Panc1 (cell line): Measurements from ENCODE around the gene SOX18. TPM values are rescaled to one million over a fixed set of nuclear protein-coding genes. Genes with fewer than 3 reads are reported as not detected.

Experiments
- ATAC-seq: fragments of 200-7000 bp; cut with Tn5 transposase; 2 replicates; pipeline ENCODE4 v1.9.1; 2020; ENCODE audit warnings: mild to moderate bottlenecking, moderate library complexity
- BruUV-seq: library from RNA; stranded (reverse); fragments of 400-500 nt; replicated peaks from 2 replicates; lab custom pipeline; 2021; lab: Mats Ljungman, UMichigan
- CTCF ChIA-PET: fragments of 300-600 bp; sonication (Branson Sonifier 250); formaldehyde crosslinking; loops from one replicate; lab custom pipeline; 2022; ENCODE audit warnings: antibody characterized with exemption; lab: Charles Lee
- POLR2A ChIA-PET: fragments of 300-600 bp; sonication (Branson Sonifier 250); formaldehyde crosslinking; loops from one replicate; lab custom pipeline; 2022; ENCODE audit warnings: antibody characterized with exemption; lab: Charles Lee
- DNase-seq: peaks from one replicate; pipeline ENCODE4 v3.0.0-alpha.2; 2010; ENCODE audit warnings: low read depth, low spot score
- H3K27ac ChIP-seq: 2 replicates; pipeline ENCODE4 v1.5.1; 2011; ENCODE audit warnings: mild to moderate bottlenecking, low read length, inconsistent platforms
- H3K27me3 ChIP-seq: fragments of 200-500 bp; sonication (Bioruptor generic); 2 replicates; pipeline ENCODE4 v1.6.0; 2014; ENCODE audit warnings: low read length, inconsistent platforms; ENCODE audit not compliant: control insufficient read depth, insufficient read depth
- H3K36me3 ChIP-seq: fragments of 200-500 bp; sonication (Bioruptor generic); 2 replicates; pipeline ENCODE4 v1.5.1; 2014; ENCODE audit warnings: inconsistent platforms, mild to moderate bottlenecking, low read length, moderate library complexity; ENCODE audit not compliant: control insufficient read depth, insufficient read depth
- H3K4me1 ChIP-seq: 2 replicates; pipeline ENCODE4 v1.5.1; 2011; ENCODE audit warnings: inconsistent platforms, mild to moderate bottlenecking, low read length, moderate library complexity; ENCODE audit not compliant: control insufficient read depth, insufficient read depth
- H3K4me3 ChIP-seq, 2 experiments: 2 replicates each; pipeline ENCODE4 v1.5.1; 2011 to 2012; ENCODE audit warnings: low read depth in 2 of 2, low read length in 2 of 2, mild to moderate bottlenecking in 2 of 2, inconsistent platforms in 1 of 2, moderate library complexity in 1 of 2
- H3K9me3 ChIP-seq: fragments of 200-500 bp; sonication (Bioruptor generic); 2 replicates; pipeline ENCODE4 v1.5.1; 2014; ENCODE audit warnings: low read depth, mild to moderate bottlenecking, inconsistent platforms, low read length, moderate library complexity; ENCODE audit not compliant: control insufficient read depth, insufficient read depth
- POLR2AphosphoS5 ChIP-seq: IDR thresholded peaks from 2 replicates; pipeline ENCODE4 v1.6.1; 2012; ENCODE audit warnings: mild to moderate bottlenecking, low read depth, low read length, moderate library complexity
- SIN3A ChIP-seq: IDR thresholded peaks from 2 replicates; pipeline ENCODE4 v1.6.1; 2012; ENCODE audit warnings: low read depth, mild to moderate bottlenecking, low read length, moderate library complexity, borderline replicate concordance; ENCODE audit not compliant: insufficient read depth
- TCF7L2 ChIP-seq: IDR thresholded peaks from 2 replicates; pipeline ENCODE4 v1.6.1; 2011; ENCODE audit warnings: mild to moderate bottlenecking, low read depth, low read length, inconsistent platforms
- in situ Hi-C: cut with HindIII; loops from 2 replicates; pipeline ENCODE4 v1.10.0; 2016; ENCODE audit warnings: low sequenced_read_pairs, low pct_unique_long_range_greater_than_20kb
- intact Hi-C: fragments of 100-400 bp; cut with micrococcal nuclease; formaldehyde crosslinking; loops from one replicate; pipeline ENCODE4 v1.10.0; 2022; ENCODE audit not compliant: unreplicated experiment
- total RNA-seq: library from RNA; stranded (reverse); gene quantifications from one replicate; pipeline ENCODE4 v1.2.1, GENCODE V29; 2021; ENCODE audit not compliant: unreplicated experiment
- TF ChIP-seq, protein P1 (sequence below): fragments of 450-650 bp; IDR thresholded peaks from 2 replicates; pipeline ENCODE4 v1.5.1; 2017; ENCODE audit warnings: mild to moderate bottlenecking
- TF ChIP-seq, protein P2 (sequence below), 2 experiments: IDR thresholded peaks; 2 replicates each; pipeline ENCODE4 v1.6.1; 2011 to 2012; ENCODE audit warnings: low read depth in 2 of 2, control low read depth in 1 of 2, low read length in 1 of 2, mild to moderate bottlenecking in 1 of 2, moderate library complexity in 1 of 2; ENCODE audit not compliant: insufficient read depth in 1 of 2

Gene SOX18
- total RNA-seq, 1 experiment from 2014 or later = 18.7 TPM

DNA sequence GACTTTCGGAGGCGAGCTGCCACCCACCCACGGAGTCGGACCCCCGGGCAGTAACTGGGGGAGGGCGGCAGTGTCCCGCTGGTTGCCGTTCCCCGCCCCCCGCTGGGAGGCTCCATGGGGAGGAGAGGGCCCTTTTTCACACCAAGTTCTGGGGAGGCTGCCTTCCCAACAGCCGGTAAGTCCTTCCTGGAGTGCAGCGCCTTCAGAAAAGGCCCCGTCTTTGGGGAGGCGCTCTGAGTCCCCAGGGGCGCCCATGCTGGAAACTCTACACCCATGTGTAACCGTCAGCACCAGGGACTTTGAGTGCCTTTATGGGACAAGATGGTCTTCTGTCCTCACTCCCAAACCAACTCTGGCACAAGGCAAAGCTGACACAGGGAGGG lies 430 bp upstream of the SOX18 start:
- H3K4me1 ChIP-seq = peaks cover 55% of the 10 kb centered on the region
- ChIA-PET CTCF (interaction anchor here (1.1 to 1.4 kb wide), 2 partner anchors 10 to 21 kb away, joined by 3 to 11 read pairs; no protein-coding TSS in a partner anchor), POLR2A (no interaction called here)
- H3K9me3 ChIP-seq = no peaks in the 10 kb centered on the region
- in situ Hi-C loops (no loop called here), intact Hi-C loops (no loop called here)
- peak overlapping the region; percentile 84 for H3K27ac ChIP-seq
- peak overlapping the region; percentile 5 to 33; a peak in 3 of 4 replicates for H3K4me3 ChIP-seq
- H3K27me3 ChIP-seq = no peaks in the 10 kb centered on the region
- TF ChIP-seq, protein P1, sequence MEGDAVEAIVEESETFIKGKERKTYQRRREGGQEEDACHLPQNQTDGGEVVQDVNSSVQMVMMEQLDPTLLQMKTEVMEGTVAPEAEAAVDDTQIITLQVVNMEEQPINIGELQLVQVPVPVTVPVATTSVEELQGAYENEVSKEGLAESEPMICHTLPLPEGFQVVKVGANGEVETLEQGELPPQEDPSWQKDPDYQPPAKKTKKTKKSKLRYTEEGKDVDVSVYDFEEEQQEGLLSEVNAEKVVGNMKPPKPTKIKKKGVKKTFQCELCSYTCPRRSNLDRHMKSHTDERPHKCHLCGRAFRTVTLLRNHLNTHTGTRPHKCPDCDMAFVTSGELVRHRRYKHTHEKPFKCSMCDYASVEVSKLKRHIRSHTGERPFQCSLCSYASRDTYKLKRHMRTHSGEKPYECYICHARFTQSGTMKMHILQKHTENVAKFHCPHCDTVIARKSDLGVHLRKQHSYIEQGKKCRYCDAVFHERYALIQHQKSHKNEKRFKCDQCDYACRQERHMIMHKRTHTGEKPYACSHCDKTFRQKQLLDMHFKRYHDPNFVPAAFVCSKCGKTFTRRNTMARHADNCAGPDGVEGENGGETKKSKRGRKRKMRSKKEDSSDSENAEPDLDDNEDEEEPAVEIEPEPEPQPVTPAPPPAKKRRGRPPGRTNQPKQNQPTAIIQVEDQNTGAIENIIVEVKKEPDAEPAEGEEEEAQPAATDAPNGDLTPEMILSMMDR = no peak
- TF ChIP-seq, protein P2, sequence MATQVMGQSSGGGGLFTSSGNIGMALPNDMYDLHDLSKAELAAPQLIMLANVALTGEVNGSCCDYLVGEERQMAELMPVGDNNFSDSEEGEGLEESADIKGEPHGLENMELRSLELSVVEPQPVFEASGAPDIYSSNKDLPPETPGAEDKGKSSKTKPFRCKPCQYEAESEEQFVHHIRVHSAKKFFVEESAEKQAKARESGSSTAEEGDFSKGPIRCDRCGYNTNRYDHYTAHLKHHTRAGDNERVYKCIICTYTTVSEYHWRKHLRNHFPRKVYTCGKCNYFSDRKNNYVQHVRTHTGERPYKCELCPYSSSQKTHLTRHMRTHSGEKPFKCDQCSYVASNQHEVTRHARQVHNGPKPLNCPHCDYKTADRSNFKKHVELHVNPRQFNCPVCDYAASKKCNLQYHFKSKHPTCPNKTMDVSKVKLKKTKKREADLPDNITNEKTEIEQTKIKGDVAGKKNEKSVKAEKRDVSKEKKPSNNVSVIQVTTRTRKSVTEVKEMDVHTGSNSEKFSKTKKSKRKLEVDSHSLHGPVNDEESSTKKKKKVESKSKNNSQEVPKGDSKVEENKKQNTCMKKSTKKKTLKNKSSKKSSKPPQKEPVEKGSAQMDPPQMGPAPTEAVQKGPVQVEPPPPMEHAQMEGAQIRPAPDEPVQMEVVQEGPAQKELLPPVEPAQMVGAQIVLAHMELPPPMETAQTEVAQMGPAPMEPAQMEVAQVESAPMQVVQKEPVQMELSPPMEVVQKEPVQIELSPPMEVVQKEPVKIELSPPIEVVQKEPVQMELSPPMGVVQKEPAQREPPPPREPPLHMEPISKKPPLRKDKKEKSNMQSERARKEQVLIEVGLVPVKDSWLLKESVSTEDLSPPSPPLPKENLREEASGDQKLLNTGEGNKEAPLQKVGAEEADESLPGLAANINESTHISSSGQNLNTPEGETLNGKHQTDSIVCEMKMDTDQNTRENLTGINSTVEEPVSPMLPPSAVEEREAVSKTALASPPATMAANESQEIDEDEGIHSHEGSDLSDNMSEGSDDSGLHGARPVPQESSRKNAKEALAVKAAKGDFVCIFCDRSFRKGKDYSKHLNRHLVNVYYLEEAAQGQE (IDR thresholded peaks at IDR 0.05; ENCODE audit: insufficient read depth in 1 of 2, low read depth in 2 of 2, low read length in 1 of 2) = no peak
- TF ChIP-seq TCF7L2 (no peak), SIN3A (no peak), POLR2AphosphoS5 (no peak)
- ATAC-seq = peak; percentile 14; the same call in 1 of the 2 replicates
- H3K36me3 ChIP-seq = no peaks in the 10 kb centered on the region
- BruUV-seq = no TSS peak
- no peak for DNase-seq

DNA sequence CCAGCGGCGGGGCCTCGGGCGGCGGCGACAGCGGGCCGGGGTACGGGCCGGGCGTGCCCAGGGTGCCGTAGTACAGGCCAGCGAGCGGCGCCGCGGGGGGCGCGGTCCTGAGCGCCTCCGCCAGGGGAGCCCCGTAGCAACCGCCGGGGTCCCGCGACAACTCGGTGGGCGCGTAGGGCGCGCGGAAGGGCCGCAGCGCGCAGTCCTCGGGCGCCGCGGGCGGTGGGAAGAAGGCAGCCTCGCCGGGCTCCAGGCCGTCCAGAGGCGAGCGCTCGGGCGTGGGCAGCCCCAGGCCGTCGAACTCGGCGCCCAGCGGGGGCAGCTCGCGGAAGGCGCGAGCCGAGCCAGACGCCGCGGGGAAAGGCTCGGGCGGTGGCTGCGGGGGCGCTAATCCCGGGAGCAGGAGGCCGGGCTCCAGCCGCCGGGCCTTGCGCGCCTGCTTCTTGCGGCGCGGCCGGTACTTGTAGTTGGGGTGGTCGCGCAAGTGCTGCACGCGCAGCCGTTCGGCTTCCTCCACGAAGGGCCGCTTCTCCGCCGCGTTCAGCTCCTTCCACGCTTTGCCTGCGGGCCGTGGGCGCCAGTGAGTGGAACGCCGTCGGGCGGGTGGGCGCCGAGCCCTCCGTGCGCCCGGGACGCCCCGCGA lies 916 bp downstream of the SOX18 start:
- in situ Hi-C loops (no loop called here), intact Hi-C loops (no loop called here)
- ATAC-seq (no peak), DNase-seq (no peak)
- no TSS peak for BruUV-seq
- ChIA-PET POLR2A (interaction anchor here (0.6 kb wide), 1 partner anchor 87 kb away, joined by 5 read pairs; no protein-coding TSS in a partner anchor), CTCF (no interaction called here)
- H3K4me1 ChIP-seq = peaks cover 53% of the 10 kb centered on the region
- H3K36me3 ChIP-seq = no peaks in the 10 kb centered on the region
- no peaks in the 10 kb centered on the region for H3K27me3 ChIP-seq
- TF ChIP-seq, protein P1 = no peak; the same call in 1 of the 2 replicates
- 0 out of 2 replicates have a peak, but pooled peaks have one; percentile 49 for TF ChIP-seq SIN3A
- H3K27ac ChIP-seq = no peak overlapping the region
- peak overlapping the region; percentile 27 to 33; a peak in 3 of 4 replicates for H3K4me3 ChIP-seq
- H3K9me3 ChIP-seq = no peaks in the 10 kb centered on the region
